Measurements from ENCODE around the gene NCKAP5. TPM values are rescaled to one million over a fixed set of nuclear protein-coding genes. Genes with fewer than 3 reads are reported as not detected.

Gene NCKAP5
- total and polyA plus RNA-seq, 4 donors, result 2.3 to 20.2 (median 8.1) TPM

DNA sequence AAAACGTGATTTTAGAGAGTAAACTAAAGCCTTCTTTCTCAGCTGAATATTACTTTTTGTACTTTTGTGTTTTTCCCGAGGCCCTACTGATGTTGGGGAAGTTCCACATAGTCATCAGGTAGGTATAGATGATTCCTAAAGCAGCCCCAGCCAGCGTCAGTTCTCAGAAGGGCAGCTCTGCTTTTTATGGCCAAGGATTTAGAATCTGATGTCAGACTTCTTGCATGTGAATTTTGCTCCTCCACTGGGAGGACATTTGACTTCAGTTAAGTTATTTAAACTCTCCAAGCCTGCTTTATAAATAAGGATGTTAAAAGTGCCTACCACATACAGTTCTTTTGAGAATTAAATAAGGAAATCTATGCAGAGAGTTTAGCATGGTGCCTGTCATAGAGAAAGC, 130.8 kb downstream of the NCKAP5 start:
- Histone ChIP-seq H3K4me3 (no peak overlapping the region), H3K27me3 (ENCODE audit: control insufficient read depth in 3 of 3, insufficient read depth in 3 of 3, low read length in 2 of 3) (no peaks in the 10 kb centered on the region), H3K27ac (ENCODE audit: low read depth in 1 of 2, low read length in 1 of 2) (no peak overlapping the region), H3K9ac (ENCODE audit: insufficient read depth in 1 of 2, low read length in 2 of 2) (no peak overlapping the region), H3K36me3 (ENCODE audit: control insufficient read depth in 4 of 4, insufficient read depth in 4 of 4, low read length in 4 of 4) (no peaks in the 10 kb centered on the region), H3K4me1 (ENCODE audit: control insufficient read depth in 5 of 5, insufficient read depth in 5 of 5, low read length in 5 of 5) (peaks cover 0 to 3% (median 0%) of the 10 kb centered on the region in 5 donors), H3K9me3 (ENCODE audit: control insufficient read depth in 4 of 4, insufficient read depth in 3 of 4, low read length in 3 of 4) (no peaks in the 10 kb centered on the region)
- TF ChIP-seq, protein P1, sequence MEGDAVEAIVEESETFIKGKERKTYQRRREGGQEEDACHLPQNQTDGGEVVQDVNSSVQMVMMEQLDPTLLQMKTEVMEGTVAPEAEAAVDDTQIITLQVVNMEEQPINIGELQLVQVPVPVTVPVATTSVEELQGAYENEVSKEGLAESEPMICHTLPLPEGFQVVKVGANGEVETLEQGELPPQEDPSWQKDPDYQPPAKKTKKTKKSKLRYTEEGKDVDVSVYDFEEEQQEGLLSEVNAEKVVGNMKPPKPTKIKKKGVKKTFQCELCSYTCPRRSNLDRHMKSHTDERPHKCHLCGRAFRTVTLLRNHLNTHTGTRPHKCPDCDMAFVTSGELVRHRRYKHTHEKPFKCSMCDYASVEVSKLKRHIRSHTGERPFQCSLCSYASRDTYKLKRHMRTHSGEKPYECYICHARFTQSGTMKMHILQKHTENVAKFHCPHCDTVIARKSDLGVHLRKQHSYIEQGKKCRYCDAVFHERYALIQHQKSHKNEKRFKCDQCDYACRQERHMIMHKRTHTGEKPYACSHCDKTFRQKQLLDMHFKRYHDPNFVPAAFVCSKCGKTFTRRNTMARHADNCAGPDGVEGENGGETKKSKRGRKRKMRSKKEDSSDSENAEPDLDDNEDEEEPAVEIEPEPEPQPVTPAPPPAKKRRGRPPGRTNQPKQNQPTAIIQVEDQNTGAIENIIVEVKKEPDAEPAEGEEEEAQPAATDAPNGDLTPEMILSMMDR (IDR thresholded peaks at IDR 0.05; ENCODE audit: control extremely low read depth, extremely low read depth), result no peak
- ATAC-seq (ENCODE audit: insufficient read depth, low FRiP score) (no peak), DNase-seq (no peak)
- WGBS, 2 donors, result 74 to 81% methylated on average over 3 of the region's 3 CpGs

DNA sequence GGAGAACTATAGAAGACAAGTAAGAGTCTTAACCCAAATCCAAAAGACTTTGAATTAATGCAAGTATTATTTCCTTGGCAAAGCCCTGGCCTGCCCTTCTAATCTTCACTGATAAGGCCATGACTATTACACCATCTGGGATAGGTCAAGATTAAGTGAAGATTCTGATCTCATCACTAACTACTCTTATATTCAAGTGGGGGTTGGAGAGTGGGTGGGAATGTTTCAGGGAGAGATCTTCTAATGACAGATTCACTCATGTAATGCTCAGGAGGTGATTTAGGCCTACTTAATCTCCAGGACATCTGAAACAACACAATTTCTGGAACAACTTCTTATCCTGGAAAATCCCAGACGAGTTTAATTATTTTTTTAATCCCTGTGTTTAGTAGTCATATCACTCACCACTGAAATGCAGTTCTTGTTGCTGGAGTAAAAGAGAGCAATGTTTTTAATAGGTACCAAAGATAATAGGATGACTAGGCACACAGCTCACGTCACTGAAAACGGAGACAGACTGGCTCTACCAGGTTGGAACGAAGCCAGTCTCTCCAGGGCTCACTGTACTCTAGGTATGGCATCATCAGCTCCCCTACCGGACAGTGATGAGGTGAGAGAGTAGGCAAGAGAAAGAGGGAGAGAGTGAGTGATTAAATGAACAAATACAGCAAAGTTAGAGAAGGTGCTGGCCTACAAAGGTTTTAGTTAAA, 133.1 kb downstream of the NCKAP5 start:
- 70 to 74% methylated on average over 5 of the region's 5 CpGs for WGBS, 2 donors
- no peak for DNase-seq
- H3K27me3 ChIP-seq (ENCODE audit: control insufficient read depth in 3 of 3, insufficient read depth in 3 of 3, low read length in 2 of 3), result no peaks in the 10 kb centered on the region
- no peak overlapping the region for H3K4me3 ChIP-seq
- no peak overlapping the region for H3K9ac ChIP-seq (ENCODE audit: insufficient read depth in 1 of 2, low read length in 2 of 2)
- H3K9me3 ChIP-seq (ENCODE audit: control insufficient read depth in 4 of 4, insufficient read depth in 3 of 4, low read length in 3 of 4), result no peaks in the 10 kb centered on the region
- ATAC-seq (ENCODE audit: insufficient read depth, low FRiP score), result no peak
- no peaks in the 10 kb centered on the region for H3K36me3 ChIP-seq (ENCODE audit: control insufficient read depth in 4 of 4, insufficient read depth in 4 of 4, low read length in 4 of 4)
- H3K4me1 ChIP-seq (ENCODE audit: control insufficient read depth in 5 of 5, insufficient read depth in 5 of 5, low read length in 5 of 5), result peaks cover 0 to 3% (median 0%) of the 10 kb centered on the region in 5 donors
- peak overlapping the region in 1 of 2 donors; percentile 9 for H3K27ac ChIP-seq (ENCODE audit: low read depth in 1 of 2, low read length in 1 of 2)
- TF ChIP-seq, protein P1 (IDR thresholded peaks at IDR 0.05; ENCODE audit: control extremely low read depth, extremely low read depth), result no peak

DNA sequence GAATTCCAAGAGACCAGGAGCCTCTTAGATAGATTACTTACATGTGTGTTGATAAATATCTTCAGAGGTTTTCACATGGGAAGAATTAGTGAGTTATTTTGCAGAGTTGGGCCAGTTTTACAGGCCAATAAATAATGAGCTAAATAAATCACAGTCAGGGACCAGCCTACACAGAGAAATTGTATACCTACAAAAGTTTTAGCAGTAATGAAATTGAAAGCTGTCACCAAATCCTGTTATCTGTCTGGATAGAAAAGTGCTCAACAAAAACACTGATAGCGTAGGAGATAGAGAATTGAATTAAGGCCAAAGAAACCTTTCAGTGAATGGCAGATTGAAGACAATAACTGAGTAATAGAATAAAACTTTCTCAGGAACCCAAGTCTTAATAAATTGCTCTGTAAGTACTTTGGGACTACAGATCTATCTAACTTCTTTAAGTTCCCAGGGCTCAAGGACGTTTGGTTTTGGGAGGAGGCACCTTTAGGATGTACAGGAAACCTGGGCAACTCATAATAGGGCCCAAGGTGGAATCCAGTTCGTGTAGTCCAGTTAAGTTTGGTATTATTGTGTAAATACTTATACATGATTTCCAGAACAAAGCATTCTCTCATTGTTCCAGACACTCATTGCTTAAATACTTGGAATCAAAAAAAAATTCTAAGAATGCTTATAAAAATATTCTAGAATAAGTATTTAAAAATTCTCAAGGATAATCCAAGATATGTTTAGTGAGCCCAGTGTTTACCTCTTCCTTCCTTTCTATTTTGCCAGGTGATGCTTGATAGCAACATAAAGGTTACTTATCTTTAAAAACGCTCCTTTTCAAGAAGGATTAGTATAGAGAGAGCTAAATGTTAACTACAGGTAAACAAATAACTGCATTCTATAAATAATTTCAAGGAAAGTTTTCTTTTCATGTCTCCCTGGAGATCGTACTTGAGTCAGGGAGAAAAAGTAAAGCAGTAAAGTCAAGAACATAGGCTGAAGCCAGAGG, 134.5 kb downstream of the NCKAP5 start:
- no peaks in the 10 kb centered on the region for H3K9me3 ChIP-seq (ENCODE audit: control insufficient read depth in 4 of 4, insufficient read depth in 3 of 4, low read length in 3 of 4)
- H3K9ac ChIP-seq (ENCODE audit: insufficient read depth in 1 of 2, low read length in 2 of 2), result no peak overlapping the region
- ATAC-seq (ENCODE audit: insufficient read depth, low FRiP score) (no peak), DNase-seq (no peak)
- 48 to 63% methylated on average over 5 of the region's 5 CpGs for WGBS, 2 donors
- H3K4me1 ChIP-seq (ENCODE audit: control insufficient read depth in 5 of 5, insufficient read depth in 5 of 5, low read length in 5 of 5), result peaks cover 0 to 3% (median 0%) of the 10 kb centered on the region in 5 donors
- no peak overlapping the region for H3K27ac ChIP-seq (ENCODE audit: low read depth in 1 of 2, low read length in 1 of 2)
- no peaks in the 10 kb centered on the region for H3K36me3 ChIP-seq (ENCODE audit: control insufficient read depth in 4 of 4, insufficient read depth in 4 of 4, low read length in 4 of 4)
- no peak overlapping the region for H3K4me3 ChIP-seq
- TF ChIP-seq, protein P1 (IDR thresholded peaks at IDR 0.05; ENCODE audit: control extremely low read depth, extremely low read depth), result no peak
- no peaks in the 10 kb centered on the region for H3K27me3 ChIP-seq (ENCODE audit: control insufficient read depth in 3 of 3, insufficient read depth in 3 of 3, low read length in 2 of 3)

Measured in lung (tissue), 12 donors.